Fibroblast of skin of left biceps (primary cell): ENCODE data around the gene PCGF5.
"Not testable (repeated sequence)": the region's sequence is repeated elsewhere in the genome, so short reads cannot be mapped to it uniquely, and the experiment has no call there.

ENCODE experiments used
- DNase-seq, 2 experiments: peaks; one replicate each; pipeline ENCODE4 v3.0.0-alpha.2; 2013; ENCODE audit warnings: low read depth in 2 of 2

PCGF5 gene

GRCh38 chr10:91286572-91286971 is 66.1 kb downstream of the PCGF5 start:
- no peak for DNase-seq

- DNase-seq: no peak
These were observed 66.8 kb downstream of the PCGF5 start for GRCh38 chr10:91287276-91287675.

- no peak for DNase-seq
These were observed 67.4 kb downstream of the PCGF5 start for GRCh38 chr10:91287912-91288311.

GRCh38 chr10:91289305-91289704 is 68.8 kb downstream of the PCGF5 start:
- DNase-seq: no peak

GRCh38 chr10:91290607-91291006 is 70.1 kb downstream of the PCGF5 start:
- DNase-seq: no peak

- DNase-seq: no peak
These were observed 73.9 kb downstream of the PCGF5 start for GRCh38 chr10:91294134-91294906.

GRCh38 chr10:91295346-91295745 is 74.9 kb downstream of the PCGF5 start:
- DNase-seq: no peak

GRCh38 chr10:91296471-91296870 is 76.0 kb downstream of the PCGF5 start:
- no peak for DNase-seq

GRCh38 chr10:91298224-91298871 is 77.9 kb downstream of the PCGF5 start:
- DNase-seq: peak in 1 of 2 experiments; percentile 50

GRCh38 chr10:91299999-91300575 is 79.6 kb downstream of the PCGF5 start:
- DNase-seq: no peak

GRCh38 chr10:91302946-91303345 is 82.5 kb downstream of the PCGF5 start:
- not testable (repeated sequence) for DNase-seq

GRCh38 chr10:91305979-91306378 is 85.5 kb downstream of the PCGF5 start:
- not testable (repeated sequence) for DNase-seq

- no peak for DNase-seq
These were observed 87.0 kb downstream of the PCGF5 start for GRCh38 chr10:91307489-91307888.

- no peak for DNase-seq
These were observed 89.2 kb downstream of the PCGF5 start for GRCh38 chr10:91309711-91310110.

GRCh38 chr10:91311601-91312381 is 91.3 kb downstream of the PCGF5 start:
- peak; percentile 70 to 74 for DNase-seq

GRCh38 chr10:91312382-91312733 is 91.9 kb downstream of the PCGF5 start:
- DNase-seq: no peak

- DNase-seq: no peak
These were observed 93.5 kb downstream of the PCGF5 start for GRCh38 chr10:91313796-91314485.

GRCh38 chr10:91316486-91316885 is 96.0 kb downstream of the PCGF5 start:
- DNase-seq: no peak

- no peak for DNase-seq
These were observed 97.1 kb downstream of the PCGF5 start for GRCh38 chr10:91317541-91317940.

GRCh38 chr10:91319336-91319735 is 98.9 kb downstream of the PCGF5 start:
- DNase-seq: no peak

GRCh38 chr10:91323293-91323905 is 102.9 kb downstream of the PCGF5 start:
- DNase-seq: not testable (repeated sequence)
